OCI-LY1 (cell line): ENCODE data around the gene CAPN12.

Experiments used
- CTCF ChIP-seq: fragments of 200-600 bp; sonication (generic), shearing (Covaris generic); IDR thresholded peaks from 2 replicates; pipeline ENCODE4 v1.5.1; 2017; ENCODE audit warnings: mild to moderate bottlenecking, antibody characterized with exemption, low read length, moderate library complexity, mixed read lengths
- EZH2 ChIP-seq: fragments of 200-600 bp; sonication (generic), shearing (Covaris generic); IDR thresholded peaks from 2 replicates; pipeline ENCODE4 v1.8.0; 2017; ENCODE audit warnings: borderline replicate concordance, mixed run types, mild to moderate bottlenecking, antibody characterized with exemption, low read length, moderate library complexity, mixed read lengths

- TF ChIP-seq CTCF (no peak), EZH2 (no peak)
Observed at GRCh38 chr19:38683393-38684077, 60.7 kb downstream of the CAPN12 start.
